Liver (tissue), 9 donors: Measurements from ENCODE around the gene ITGB7. TPM values are rescaled to one million over a fixed set of nuclear protein-coding genes. Genes with fewer than 3 reads are reported as not detected.

Experiments
- DNase-seq: peaks from one replicate; pipeline ENCODE4 v3.0.0-alpha.2; 2017; ENCODE audit warnings: low spot score
- H3K27ac ChIP-seq, 2 donors: one replicate each; pipeline ENCODE4 v1.7.0; 2013; ENCODE audit warnings: inconsistent platforms in 2 of 2, low read length in 2 of 2, control low read depth in 1 of 2, low read depth in 1 of 2, mild to moderate bottlenecking in 1 of 2
- H3K27me3 ChIP-seq, 4 donors: one replicate each; pipeline versions ENCODE4 v1.6.1 to v1.7.0; 2013; ENCODE audit warnings: low read length in 3 of 4, inconsistent platforms in 1 of 4, mild to moderate bottlenecking in 1 of 4, moderate library complexity in 1 of 4; ENCODE audit not compliant: control insufficient read depth in 4 of 4, insufficient read depth in 4 of 4
- H3K36me3 ChIP-seq, 4 donors: one replicate each; pipeline versions ENCODE4 v1.6.1 to v1.7.0; 2013; ENCODE audit warnings: low read length in 3 of 4, mild to moderate bottlenecking in 3 of 4, low read depth in 1 of 4, moderate library complexity in 1 of 4; ENCODE audit not compliant: control insufficient read depth in 4 of 4, insufficient read depth in 3 of 4
- H3K4me1 ChIP-seq, 4 donors: one replicate each; pipeline versions ENCODE4 v1.6.1 to v1.7.0; 2013; ENCODE audit warnings: low read length in 3 of 4, mild to moderate bottlenecking in 3 of 4, moderate library complexity in 1 of 4; ENCODE audit not compliant: control insufficient read depth in 4 of 4, insufficient read depth in 4 of 4
- H3K4me3 ChIP-seq, 3 donors: one replicate each; pipeline versions ENCODE4 v1.6.1 to v1.7.0; 2013; ENCODE audit warnings: low read length in 3 of 3, control low read depth in 1 of 3, low read depth in 1 of 3, mild to moderate bottlenecking in 1 of 3
- H3K9ac ChIP-seq, 2 donors: one replicate each; pipeline ENCODE4 v1.7.0; 2013; ENCODE audit warnings: low read length in 2 of 2, mild to moderate bottlenecking in 2 of 2, moderate library complexity in 2 of 2, control low read depth in 1 of 2, low read depth in 1 of 2
- H3K9me3 ChIP-seq, 4 donors: one replicate each; pipeline versions ENCODE4 v1.6.1 to v1.7.0; 2013; ENCODE audit warnings: low read length in 3 of 4; ENCODE audit not compliant: control insufficient read depth in 4 of 4
- EGR1 ChIP-seq, 2 donors: IDR thresholded peaks; 2 replicates each; pipeline ENCODE4 v1.6.1; 2016 to 2018; ENCODE audit warnings: antibody characterized with exemption in 2 of 2, low read depth in 2 of 2
- FOXA1 ChIP-seq: IDR thresholded peaks from 2 replicates; pipeline ENCODE4 v1.6.1; 2016; ENCODE audit warnings: antibody characterized with exemption
- GABPA ChIP-seq, 2 donors: IDR thresholded peaks in 1 of 2; conservative IDR thresholded peaks in 1 of 2; 2 replicates each; pipeline ENCODE4 v1.6.1; 2016; ENCODE audit warnings: antibody characterized with exemption in 2 of 2, mild to moderate bottlenecking in 1 of 2, moderate library complexity in 1 of 2
- HNF4G ChIP-seq: IDR thresholded peaks from 2 replicates; pipeline ENCODE4 v1.6.1; 2016; ENCODE audit warnings: antibody characterized with exemption
- RAD21 ChIP-seq, 2 donors: IDR thresholded peaks; 2 replicates each; pipeline ENCODE4 v1.6.1; 2016; ENCODE audit warnings: antibody characterized with exemption in 2 of 2, mild to moderate bottlenecking in 2 of 2
- RXRA ChIP-seq, 2 donors: IDR thresholded peaks; 2 replicates each; pipeline ENCODE4 v1.6.1; 2017 to 2018; ENCODE audit warnings: antibody characterized with exemption in 2 of 2, mild to moderate bottlenecking in 1 of 2
- SP1 ChIP-seq: IDR thresholded peaks from 2 replicates; pipeline ENCODE4 v1.6.1; 2018; ENCODE audit warnings: antibody characterized with exemption, mild to moderate bottlenecking
- YY1 ChIP-seq: IDR thresholded peaks from 2 replicates; pipeline ENCODE4 v1.6.1; 2016; ENCODE audit warnings: antibody characterized with exemption, mild to moderate bottlenecking
- WGBS: extraction: QIAGEN DNeasy Blood & Tissue Kit; methylation state at CpG from one replicate; pipeline ENCODE4 v1.1.7; 2013; 5-methylcytosine and 5-hydroxymethylcytosine counted together
- polyA plus RNA-seq, 2 donors: library from polyadenylated mRNA; stranded (reverse) in 1 of 2; unstranded in 1 of 2; fragments of 200-250 nt in 1 of 2; fragments of >200 nt in 1 of 2; fragmentation: Nextera tagmentation in 1 of 2; extraction: Ambion mirVana in 1 of 2; gene quantifications; one replicate each; pipeline versions ENCODE4 v1.2.1 to v1.2.3, GENCODE V29; 2013 to 2015
- total RNA-seq, 2 donors: library from RNA; depleted of rRNA; stranded (reverse); fragments of >200 nt; gene quantifications; one replicate each; pipeline ENCODE4 v1.2.3, GENCODE V29; 2014
- TF ChIP-seq, protein P1 (sequence below): fragments of 150-350 bp; IDR thresholded peaks from 2 replicates; pipeline ENCODE4 v1.5.1; 2017; ENCODE audit warnings: improper control_type of control experiment, low read depth, low read length; ENCODE audit not compliant: missing input control
- TF ChIP-seq, protein P2 (sequence below): IDR thresholded peaks from 2 replicates; pipeline ENCODE4 v1.6.1; 2016; ENCODE audit warnings: antibody characterized with exemption, mild to moderate bottlenecking
- TF ChIP-seq, protein P3 (sequence below): IDR thresholded peaks from 2 replicates; pipeline ENCODE4 v1.6.1; 2016; ENCODE audit warnings: antibody characterized with exemption
- TF ChIP-seq, protein P4 (sequence below): IDR thresholded peaks from 2 replicates; pipeline ENCODE4 v1.6.1; 2016; ENCODE audit warnings: antibody characterized with exemption
- donor health status: healthy.
- donor health status: healthy.
- donor health status: healthy.
- donor health status: healthy.
- donor health status: healthy.

The ITGB7 gene
- total and polyA plus RNA-seq, 4 donors: 1.7 to 2.4 (median 2.1) TPM

DNA sequence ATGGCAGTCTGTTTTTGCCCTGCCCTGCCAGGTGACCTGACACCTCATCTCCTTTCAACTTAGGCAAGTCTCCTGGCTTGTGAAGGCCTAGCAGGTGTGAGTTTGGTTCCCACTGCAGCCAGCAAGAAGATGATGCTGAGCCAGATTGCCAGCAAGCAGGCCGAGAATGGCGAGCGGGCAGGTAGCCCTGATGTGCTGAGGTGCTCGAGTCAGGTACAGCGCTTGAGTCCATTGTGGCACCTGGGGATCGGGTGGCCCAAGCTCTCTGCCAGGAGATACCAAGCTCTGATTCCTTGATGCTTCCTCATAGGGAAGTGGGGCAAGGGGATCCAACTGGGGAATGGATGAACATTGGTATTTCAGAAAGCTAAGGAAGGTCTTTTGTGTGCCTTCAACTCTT is 22.2 kb downstream of the ITGB7 start:
- DNase-seq: no peak
- no peaks in the 10 kb centered on the region for H3K27me3 ChIP-seq
- H3K9ac ChIP-seq: no peak overlapping the region
- H3K9me3 ChIP-seq: no peaks in the 10 kb centered on the region
- H3K27ac ChIP-seq: no peak overlapping the region
- H3K4me3 ChIP-seq: no peak overlapping the region
- H3K36me3 ChIP-seq: peaks cover 2 to 46% (median 37%) of the 10 kb centered on the region in 4 donors
- H3K4me1 ChIP-seq: peaks cover 5 to 62% (median 55%) of the 10 kb centered on the region in 4 donors
- 98% methylated on average over 6 of the region's 6 CpGs for WGBS
- TF ChIP-seq, protein P1, sequence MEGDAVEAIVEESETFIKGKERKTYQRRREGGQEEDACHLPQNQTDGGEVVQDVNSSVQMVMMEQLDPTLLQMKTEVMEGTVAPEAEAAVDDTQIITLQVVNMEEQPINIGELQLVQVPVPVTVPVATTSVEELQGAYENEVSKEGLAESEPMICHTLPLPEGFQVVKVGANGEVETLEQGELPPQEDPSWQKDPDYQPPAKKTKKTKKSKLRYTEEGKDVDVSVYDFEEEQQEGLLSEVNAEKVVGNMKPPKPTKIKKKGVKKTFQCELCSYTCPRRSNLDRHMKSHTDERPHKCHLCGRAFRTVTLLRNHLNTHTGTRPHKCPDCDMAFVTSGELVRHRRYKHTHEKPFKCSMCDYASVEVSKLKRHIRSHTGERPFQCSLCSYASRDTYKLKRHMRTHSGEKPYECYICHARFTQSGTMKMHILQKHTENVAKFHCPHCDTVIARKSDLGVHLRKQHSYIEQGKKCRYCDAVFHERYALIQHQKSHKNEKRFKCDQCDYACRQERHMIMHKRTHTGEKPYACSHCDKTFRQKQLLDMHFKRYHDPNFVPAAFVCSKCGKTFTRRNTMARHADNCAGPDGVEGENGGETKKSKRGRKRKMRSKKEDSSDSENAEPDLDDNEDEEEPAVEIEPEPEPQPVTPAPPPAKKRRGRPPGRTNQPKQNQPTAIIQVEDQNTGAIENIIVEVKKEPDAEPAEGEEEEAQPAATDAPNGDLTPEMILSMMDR: no peak
- TF ChIP-seq FOXA1: no peak
- TF ChIP-seq, protein P2, sequence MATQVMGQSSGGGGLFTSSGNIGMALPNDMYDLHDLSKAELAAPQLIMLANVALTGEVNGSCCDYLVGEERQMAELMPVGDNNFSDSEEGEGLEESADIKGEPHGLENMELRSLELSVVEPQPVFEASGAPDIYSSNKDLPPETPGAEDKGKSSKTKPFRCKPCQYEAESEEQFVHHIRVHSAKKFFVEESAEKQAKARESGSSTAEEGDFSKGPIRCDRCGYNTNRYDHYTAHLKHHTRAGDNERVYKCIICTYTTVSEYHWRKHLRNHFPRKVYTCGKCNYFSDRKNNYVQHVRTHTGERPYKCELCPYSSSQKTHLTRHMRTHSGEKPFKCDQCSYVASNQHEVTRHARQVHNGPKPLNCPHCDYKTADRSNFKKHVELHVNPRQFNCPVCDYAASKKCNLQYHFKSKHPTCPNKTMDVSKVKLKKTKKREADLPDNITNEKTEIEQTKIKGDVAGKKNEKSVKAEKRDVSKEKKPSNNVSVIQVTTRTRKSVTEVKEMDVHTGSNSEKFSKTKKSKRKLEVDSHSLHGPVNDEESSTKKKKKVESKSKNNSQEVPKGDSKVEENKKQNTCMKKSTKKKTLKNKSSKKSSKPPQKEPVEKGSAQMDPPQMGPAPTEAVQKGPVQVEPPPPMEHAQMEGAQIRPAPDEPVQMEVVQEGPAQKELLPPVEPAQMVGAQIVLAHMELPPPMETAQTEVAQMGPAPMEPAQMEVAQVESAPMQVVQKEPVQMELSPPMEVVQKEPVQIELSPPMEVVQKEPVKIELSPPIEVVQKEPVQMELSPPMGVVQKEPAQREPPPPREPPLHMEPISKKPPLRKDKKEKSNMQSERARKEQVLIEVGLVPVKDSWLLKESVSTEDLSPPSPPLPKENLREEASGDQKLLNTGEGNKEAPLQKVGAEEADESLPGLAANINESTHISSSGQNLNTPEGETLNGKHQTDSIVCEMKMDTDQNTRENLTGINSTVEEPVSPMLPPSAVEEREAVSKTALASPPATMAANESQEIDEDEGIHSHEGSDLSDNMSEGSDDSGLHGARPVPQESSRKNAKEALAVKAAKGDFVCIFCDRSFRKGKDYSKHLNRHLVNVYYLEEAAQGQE: no peak
- TF ChIP-seq YY1: no peak
- TF ChIP-seq, protein P3, sequence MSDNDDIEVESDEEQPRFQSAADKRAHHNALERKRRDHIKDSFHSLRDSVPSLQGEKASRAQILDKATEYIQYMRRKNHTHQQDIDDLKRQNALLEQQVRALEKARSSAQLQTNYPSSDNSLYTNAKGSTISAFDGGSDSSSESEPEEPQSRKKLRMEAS: no peak
- no peak for TF ChIP-seq RXRA (IDR thresholded peaks at IDR 0.05)
- TF ChIP-seq GABPA (IDR thresholded peaks at IDR 0.05 in 1 of 2, conservative IDR thresholded peaks at IDR 0.05 in 1 of 2): no peak
- TF ChIP-seq HNF4G: no peak
- TF ChIP-seq SP1: no peak
- TF ChIP-seq, protein P4, sequence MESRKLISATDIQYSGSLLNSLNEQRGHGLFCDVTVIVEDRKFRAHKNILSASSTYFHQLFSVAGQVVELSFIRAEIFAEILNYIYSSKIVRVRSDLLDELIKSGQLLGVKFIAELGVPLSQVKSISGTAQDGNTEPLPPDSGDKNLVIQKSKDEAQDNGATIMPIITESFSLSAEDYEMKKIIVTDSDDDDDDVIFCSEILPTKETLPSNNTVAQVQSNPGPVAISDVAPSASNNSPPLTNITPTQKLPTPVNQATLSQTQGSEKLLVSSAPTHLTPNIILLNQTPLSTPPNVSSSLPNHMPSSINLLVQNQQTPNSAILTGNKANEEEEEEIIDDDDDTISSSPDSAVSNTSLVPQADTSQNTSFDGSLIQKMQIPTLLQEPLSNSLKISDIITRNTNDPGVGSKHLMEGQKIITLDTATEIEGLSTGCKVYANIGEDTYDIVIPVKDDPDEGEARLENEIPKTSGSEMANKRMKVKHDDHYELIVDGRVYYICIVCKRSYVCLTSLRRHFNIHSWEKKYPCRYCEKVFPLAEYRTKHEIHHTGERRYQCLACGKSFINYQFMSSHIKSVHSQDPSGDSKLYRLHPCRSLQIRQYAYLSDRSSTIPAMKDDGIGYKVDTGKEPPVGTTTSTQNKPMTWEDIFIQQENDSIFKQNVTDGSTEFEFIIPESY: no peak
- TF ChIP-seq RAD21 (IDR thresholded peaks at IDR 0.05): no peak

DNA sequence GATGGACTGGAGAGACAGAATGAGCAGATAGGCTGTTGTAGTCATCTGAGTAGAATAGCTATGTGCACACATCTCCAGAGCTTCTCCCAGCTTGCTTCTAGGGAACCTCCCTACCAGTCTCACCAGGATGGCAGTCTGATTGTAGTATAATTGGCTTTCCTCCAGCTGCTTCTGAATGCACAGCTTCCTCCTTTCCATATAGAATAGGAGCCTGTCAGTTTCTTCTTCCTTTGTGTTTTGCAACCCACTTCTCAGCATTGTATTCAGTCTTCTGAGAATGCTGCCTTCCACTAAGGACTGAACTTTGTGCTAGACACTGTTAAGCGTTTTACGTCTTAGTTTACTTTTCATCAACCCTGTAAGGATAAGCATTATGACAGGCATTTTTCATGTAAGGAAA is 24.1 kb downstream of the ITGB7 start:
- H3K4me3 ChIP-seq: no peak overlapping the region
- TF ChIP-seq EGR1 (IDR thresholded peaks at IDR 0.05; ENCODE audit: low read depth in 2 of 2) (no peak), SP1 (no peak), RAD21 (IDR thresholded peaks at IDR 0.05) (no peak)
- TF ChIP-seq, protein P4: no peak

More for the DNA sequence above, 24.1 kb downstream of the ITGB7 start:
- no peaks in the 10 kb centered on the region for H3K9me3 ChIP-seq
- no peaks in the 10 kb centered on the region for H3K27me3 ChIP-seq
- H3K27ac ChIP-seq: no peak overlapping the region
- H3K4me1 ChIP-seq: peaks cover 5 to 65% (median 55%) of the 10 kb centered on the region in 4 donors
- 36% methylated on average over 2 of the region's 2 CpGs for WGBS
- H3K9ac ChIP-seq: no peak overlapping the region
- H3K36me3 ChIP-seq: peaks cover 2 to 40% (median 29%) of the 10 kb centered on the region in 4 donors
- no peak for DNase-seq
